GM18868 (cell line): ENCODE measurements around the gene ATP8B4.
"Not testable (repeated sequence)": the region's sequence is repeated elsewhere in the genome, so short reads cannot be mapped to it uniquely, and the experiment has no call there.

ENCODE experiments used
- ATAC-seq: cut with Tn5 transposase; IDR thresholded peaks from one replicate; pipeline ENCODE4 v1.9.1; 2021; ENCODE audit warnings: mild to moderate bottlenecking, moderate library complexity; ENCODE audit not compliant: unreplicated experiment

Gene ATP8B4

GRCh38 chr15:50109076-50109987 is 9.7 kb downstream of the ATP8B4 start:
- no peak for ATAC-seq

- ATAC-seq, result no peak
Measured at GRCh38 chr15:50108461-50108860, 10.6 kb downstream of the ATP8B4 start.

GRCh38 chr15:50107591-50108408 is 11.2 kb downstream of the ATP8B4 start:
- ATAC-seq, result peak; percentile 97

- ATAC-seq, result no peak
Measured at GRCh38 chr15:50107157-50107556, 11.9 kb downstream of the ATP8B4 start.

GRCh38 chr15:50106457-50106856 is 12.6 kb downstream of the ATP8B4 start:
- no peak for ATAC-seq

- no peak for ATAC-seq
Measured at GRCh38 chr15:50100486-50100885, 18.5 kb downstream of the ATP8B4 start.

- ATAC-seq, result no peak
Measured at GRCh38 chr15:50098545-50098944, 20.5 kb downstream of the ATP8B4 start.

GRCh38 chr15:50095938-50096821 is 22.9 kb downstream of the ATP8B4 start:
- ATAC-seq, result no peak

GRCh38 chr15:50089386-50089785 is 29.6 kb downstream of the ATP8B4 start:
- not testable (repeated sequence) for ATAC-seq

GRCh38 chr15:50084932-50085331 is 34.1 kb downstream of the ATP8B4 start:
- ATAC-seq, result no peak

- ATAC-seq, result no peak
Measured at GRCh38 chr15:50083424-50084025, 35.5 kb downstream of the ATP8B4 start.

- ATAC-seq, result no peak
Measured at GRCh38 chr15:50082066-50082465, 37.0 kb downstream of the ATP8B4 start.

- ATAC-seq, result no peak
Measured at GRCh38 chr15:50077651-50078050, 41.4 kb downstream of the ATP8B4 start.

GRCh38 chr15:50077176-50077575 is 41.9 kb downstream of the ATP8B4 start:
- no peak for ATAC-seq

GRCh38 chr15:50075319-50075718 is 43.7 kb downstream of the ATP8B4 start:
- no peak for ATAC-seq

GRCh38 chr15:50071551-50072258 is 47.3 kb downstream of the ATP8B4 start:
- no peak for ATAC-seq

GRCh38 chr15:50068016-50068415 is 51.0 kb downstream of the ATP8B4 start:
- no peak for ATAC-seq

GRCh38 chr15:50067254-50067653 is 51.8 kb downstream of the ATP8B4 start:
- no peak for ATAC-seq

- no peak for ATAC-seq
Measured at GRCh38 chr15:50066666-50067065, 52.4 kb downstream of the ATP8B4 start.

GRCh38 chr15:50066202-50066601 is 52.8 kb downstream of the ATP8B4 start:
- peak; percentile 79 for ATAC-seq
